Neural cell (in vitro differentiated cells): Measurements from ENCODE around the gene INS. TPM values are rescaled to one million over a fixed set of nuclear protein-coding genes. Genes with fewer than 3 reads are reported as not detected.

ENCODE experiments used
- H2AFZ ChIP-seq: fragments of 200-600, 300-800 bp; sonication (generic), shearing (Covaris generic); 2 replicates; pipeline ENCODE4 v1.6.0; 2014; ENCODE audit warnings: low read depth, mild to moderate bottlenecking, antibody characterized with exemption, low read length, moderate library complexity
- H3F3A ChIP-seq: fragments of 200-600 bp; shearing (Covaris generic); 2 replicates; pipeline ENCODE4 v1.6.1; 2016; ENCODE audit warnings: mild to moderate bottlenecking, moderate library complexity, mixed read lengths, antibody characterized with exemption, low read length; ENCODE audit not compliant: insufficient read depth, poor library complexity, severe bottlenecking
- H3K27ac ChIP-seq: fragments of 200-600, 300-800 bp; sonication (generic), shearing (Covaris generic); 2 replicates; pipeline ENCODE4 v1.5.1; 2014; ENCODE audit warnings: mild to moderate bottlenecking, low read length, moderate library complexity
- H3K27me3 ChIP-seq: fragments of 300-800, 200-600 bp; sonication (generic), shearing (Covaris generic); 2 replicates; pipeline ENCODE4 v1.6.0; 2014; ENCODE audit warnings: mild to moderate bottlenecking, low read depth, low read length, moderate library complexity; ENCODE audit not compliant: insufficient read depth
- H3K36me3 ChIP-seq: fragments of 300-800, 200-600 bp; sonication (generic), shearing (Covaris generic); 2 replicates; pipeline ENCODE4 v1.5.1; 2014; ENCODE audit warnings: mild to moderate bottlenecking, antibody characterized with exemption, low read length, moderate library complexity; ENCODE audit not compliant: insufficient read depth
- H3K4me2 ChIP-seq: fragments of 300-800, 200-600 bp; sonication (generic), shearing (Covaris generic); 2 replicates; pipeline ENCODE4 v1.6.0; 2014; ENCODE audit warnings: mild to moderate bottlenecking, low read length
- H3K4me3 ChIP-seq: fragments of 300-800, 200-600 bp; sonication (generic), shearing (Covaris generic); 2 replicates; pipeline ENCODE4 v1.5.1; 2014; ENCODE audit warnings: mild to moderate bottlenecking, low read length, moderate library complexity
- H3K79me2 ChIP-seq: fragments of 200-600 bp; shearing (Covaris generic); replicated peaks from 2 replicates; pipeline ENCODE4 v1.6.0; 2014; ENCODE audit warnings: mild to moderate bottlenecking, low read length, moderate library complexity; ENCODE audit not compliant: insufficient read depth
- H3K9ac ChIP-seq: fragments of 300-800, 200-600 bp; sonication (generic), shearing (Covaris generic); 2 replicates; pipeline ENCODE4 v1.6.1; 2016; ENCODE audit warnings: mild to moderate bottlenecking, low read length, mixed read lengths
- H3K9me2 ChIP-seq: fragments of 200-600 bp; shearing (Covaris generic); 2 replicates; pipeline ENCODE4 v1.6.1; 2016; ENCODE audit warnings: mild to moderate bottlenecking, low read length, mixed read lengths; ENCODE audit not compliant: insufficient read depth
- H3K9me3 ChIP-seq: fragments of 200-600, 300-800 bp; sonication (generic), shearing (Covaris generic); 2 replicates; pipeline ENCODE4 v1.6.1; 2016; ENCODE audit warnings: mild to moderate bottlenecking, mixed run types, low read length, moderate library complexity, mixed read lengths
- H4K20me1 ChIP-seq: fragments of 200-600 bp; shearing (Covaris generic); 2 replicates; pipeline ENCODE4 v1.6.1; 2016; ENCODE audit warnings: mild to moderate bottlenecking, mixed run types; ENCODE audit not compliant: insufficient read depth
- EP300 ChIP-seq: fragments of 450-650 bp; conservative IDR thresholded peaks from 2 replicates; pipeline ENCODE4 v1.6.1; 2014; ENCODE audit warnings: antibody characterized with exemption, mild to moderate bottlenecking, moderate library complexity; ENCODE audit not compliant: poor library complexity, severe bottlenecking
- EZH2 ChIP-seq: fragments of 200-600, 300-800 bp; shearing (Covaris generic), sonication (generic); IDR thresholded peaks from 2 replicates; pipeline ENCODE4 v1.6.1; 2014; ENCODE audit warnings: antibody characterized with exemption, low read length, borderline replicate concordance, mild to moderate bottlenecking; ENCODE audit not compliant: insufficient read depth, poor library complexity, severe bottlenecking
- RAD21 ChIP-seq: fragments of 450-650 bp; conservative IDR thresholded peaks from 2 replicates; pipeline ENCODE4 v1.6.1; 2014; ENCODE audit warnings: antibody characterized with exemption, mild to moderate bottlenecking, moderate library complexity
- REST ChIP-seq: IDR thresholded peaks from 2 replicates; pipeline ENCODE4 v1.6.1; 2012; ENCODE audit warnings: borderline replicate concordance
- SMC3 ChIP-seq: fragments of 450-650 bp; conservative IDR thresholded peaks from 2 replicates; pipeline ENCODE4 v1.6.1; 2014; ENCODE audit warnings: antibody characterized with exemption, mild to moderate bottlenecking, moderate library complexity; ENCODE audit not compliant: poor library complexity
- TAF1 ChIP-seq: IDR thresholded peaks from 2 replicates; pipeline ENCODE4 v1.6.1; 2012; ENCODE audit warnings: low read depth
- polyA plus RNA-seq: library from polyadenylated mRNA; depleted of rRNA; stranded (reverse); fragments of >200 nt; gene quantifications from 2 replicates; pipeline ENCODE4 v1.2.3, GENCODE V29; 2014

INS gene
- polyA plus RNA-seq, 1 donor from 2014 or later: not detected

- H3K9me3 ChIP-seq: no peaks in the 10 kb centered on the region
- H3K4me2 ChIP-seq: no peak overlapping the region
- no peaks in the 10 kb centered on the region for H3K9me2 ChIP-seq
These were observed 37.8 kb upstream of the INS start for GRCh38 chr11:2198621-2199365.

GRCh38 chr11:2197771-2198520, 36.9 kb upstream of the INS start:
- Histone ChIP-seq H3K27ac (no peak overlapping the region), H3K9me3 (no peaks in the 10 kb centered on the region), H3F3A (no peaks in the 10 kb centered on the region), H2AFZ (no peak overlapping the region), H3K79me2 (no peaks in the 10 kb centered on the region), H3K4me2 (no peak overlapping the region), H3K4me3 (no peak overlapping the region), H3K36me3 (no peaks in the 10 kb centered on the region), H3K9me2 (no peaks in the 10 kb centered on the region), H3K9ac (no peak overlapping the region), H3K27me3 (no peaks in the 10 kb centered on the region), H4K20me1 (no peaks in the 10 kb centered on the region)
- no peak for TF ChIP-seq TAF1
- TF ChIP-seq SMC3: no peak
- TF ChIP-seq RAD21: no peak
- TF ChIP-seq EZH2: no peak
- TF ChIP-seq REST: no peak
- TF ChIP-seq EP300: no peak

More at GRCh38 chr11:2198621-2199365, 37.8 kb upstream of the INS start:
- no peak overlapping the region for H3K9ac ChIP-seq
- no peaks in the 10 kb centered on the region for H4K20me1 ChIP-seq
- no peaks in the 10 kb centered on the region for H3K27me3 ChIP-seq
- no peak overlapping the region for H3K4me3 ChIP-seq
- H3K36me3 ChIP-seq: no peaks in the 10 kb centered on the region
- no peak overlapping the region for H3K27ac ChIP-seq
- H2AFZ ChIP-seq: no peak overlapping the region
- TF ChIP-seq EZH2 (no peak), REST (no peak)
- H3F3A ChIP-seq: no peaks in the 10 kb centered on the region
- no peaks in the 10 kb centered on the region for H3K79me2 ChIP-seq
